SU-DHL-6 (cell line): ENCODE measurements around the gene MLXIPL.

ENCODE experiments used
- H2AFZ ChIP-seq: fragments of 200-600 bp; sonication (generic); 2 replicates; pipeline ENCODE4 v1.6.1; 2014; ENCODE audit warnings: low read depth, mild to moderate bottlenecking, moderate library complexity, mixed read lengths, antibody characterized with exemption, low read length; ENCODE audit not compliant: severe bottlenecking
- H3F3A ChIP-seq: fragments of 200-600 bp; shearing (Covaris generic); 2 replicates; pipeline ENCODE4 v1.6.0; 2016; ENCODE audit warnings: antibody characterized with exemption, mild to moderate bottlenecking; ENCODE audit not compliant: insufficient read depth
- H3K27ac ChIP-seq: fragments of 200-600 bp; sonication (generic); 2 replicates; pipeline ENCODE4 v1.5.1; 2016; ENCODE audit warnings: low read depth, mild to moderate bottlenecking, low read length, moderate library complexity, mixed read lengths
- H3K27me3 ChIP-seq: fragments of 200-600 bp; sonication (generic), shearing (Covaris generic); 2 replicates; pipeline ENCODE4 v1.6.0; 2014; ENCODE audit warnings: mild to moderate bottlenecking, low read length
- H3K36me3 ChIP-seq: fragments of 200-600 bp; sonication (generic); 2 replicates; pipeline ENCODE4 v1.6.1; 2014; ENCODE audit warnings: mild to moderate bottlenecking, low read length, mixed read lengths
- H3K4me2 ChIP-seq: fragments of 300-600, 200-600 bp; shearing (Covaris generic), sonication (generic); 2 replicates; pipeline ENCODE4 v1.6.0; 2014; ENCODE audit warnings: low read length, low read depth, mild to moderate bottlenecking; ENCODE audit not compliant: poor library complexity, severe bottlenecking
- H3K4me3 ChIP-seq: fragments of 200-600 bp; sonication (generic); 2 replicates; pipeline ENCODE4 v1.5.1; 2014; ENCODE audit warnings: antibody characterized with exemption, low read length, mild to moderate bottlenecking, mixed read lengths; ENCODE audit not compliant: insufficient read depth, poor library complexity, severe bottlenecking
- H3K79me2 ChIP-seq: fragments of 200-600 bp; sonication (generic); 2 replicates; pipeline ENCODE4 v1.6.1; 2014; ENCODE audit warnings: mild to moderate bottlenecking, low read length, moderate library complexity; ENCODE audit not compliant: insufficient read depth
- H3K9ac ChIP-seq: fragments of 200-600 bp; sonication (generic); 2 replicates; pipeline ENCODE4 v1.7.0; 2014; ENCODE audit warnings: mild to moderate bottlenecking, low read length
- H3K9me2 ChIP-seq: fragments of 200-600 bp; sonication (generic); replicated peaks from 2 replicates; pipeline ENCODE4 v1.6.1; 2014; ENCODE audit warnings: low read length; ENCODE audit not compliant: insufficient read depth
- H3K9me3 ChIP-seq: fragments of 200-600 bp; sonication (generic); 2 replicates; pipeline ENCODE4 v1.6.1; 2014; ENCODE audit warnings: low read length, mixed read lengths; ENCODE audit not compliant: insufficient read depth
- H4K20me1 ChIP-seq: fragments of 200-600 bp; sonication (generic); 2 replicates; pipeline ENCODE4 v1.6.1; 2014; ENCODE audit warnings: low read depth, mild to moderate bottlenecking, antibody characterized with exemption, low read length, moderate library complexity, mixed read lengths
- EZH2phosphoT487 ChIP-seq: fragments of 200-600 bp; sonication (generic), shearing (Covaris generic); conservative IDR thresholded peaks from 2 replicates; pipeline ENCODE4 v1.6.1; 2018; ENCODE audit warnings: mild to moderate bottlenecking, antibody characterized with exemption, low read length, moderate library complexity, mixed read lengths
- TF ChIP-seq, protein P1 (sequence below): fragments of 200-600 bp; sonication (generic); IDR thresholded peaks from one replicate; pipeline ENCODE4 v1.5.1; 2017; ENCODE audit warnings: antibody characterized with exemption, mild to moderate bottlenecking, low read length, moderate library complexity; ENCODE audit not compliant: insufficient read depth, poor library complexity, severe bottlenecking

Gene MLXIPL

GRCh38 chr7:73633844-73634243, 9.5 kb upstream of the MLXIPL start:
- no peak for TF ChIP-seq EZH2phosphoT487
- TF ChIP-seq, protein P1, sequence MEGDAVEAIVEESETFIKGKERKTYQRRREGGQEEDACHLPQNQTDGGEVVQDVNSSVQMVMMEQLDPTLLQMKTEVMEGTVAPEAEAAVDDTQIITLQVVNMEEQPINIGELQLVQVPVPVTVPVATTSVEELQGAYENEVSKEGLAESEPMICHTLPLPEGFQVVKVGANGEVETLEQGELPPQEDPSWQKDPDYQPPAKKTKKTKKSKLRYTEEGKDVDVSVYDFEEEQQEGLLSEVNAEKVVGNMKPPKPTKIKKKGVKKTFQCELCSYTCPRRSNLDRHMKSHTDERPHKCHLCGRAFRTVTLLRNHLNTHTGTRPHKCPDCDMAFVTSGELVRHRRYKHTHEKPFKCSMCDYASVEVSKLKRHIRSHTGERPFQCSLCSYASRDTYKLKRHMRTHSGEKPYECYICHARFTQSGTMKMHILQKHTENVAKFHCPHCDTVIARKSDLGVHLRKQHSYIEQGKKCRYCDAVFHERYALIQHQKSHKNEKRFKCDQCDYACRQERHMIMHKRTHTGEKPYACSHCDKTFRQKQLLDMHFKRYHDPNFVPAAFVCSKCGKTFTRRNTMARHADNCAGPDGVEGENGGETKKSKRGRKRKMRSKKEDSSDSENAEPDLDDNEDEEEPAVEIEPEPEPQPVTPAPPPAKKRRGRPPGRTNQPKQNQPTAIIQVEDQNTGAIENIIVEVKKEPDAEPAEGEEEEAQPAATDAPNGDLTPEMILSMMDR: no peak
- H4K20me1 ChIP-seq: no peaks in the 10 kb centered on the region
- no peaks in the 10 kb centered on the region for H3K36me3 ChIP-seq
- no peaks in the 10 kb centered on the region for H3K79me2 ChIP-seq
- no peaks in the 10 kb centered on the region for H3K9me3 ChIP-seq
- H3K27me3 ChIP-seq: no peaks in the 10 kb centered on the region
- H3K4me2 ChIP-seq: no peak overlapping the region
- H3K9ac ChIP-seq: no peak overlapping the region
- no peak overlapping the region for H3K27ac ChIP-seq
- no peak overlapping the region for H2AFZ ChIP-seq
- H3F3A ChIP-seq: no peaks in the 10 kb centered on the region
- no peak overlapping the region for H3K4me3 ChIP-seq
- no peaks in the 10 kb centered on the region for H3K9me2 ChIP-seq

DNA sequence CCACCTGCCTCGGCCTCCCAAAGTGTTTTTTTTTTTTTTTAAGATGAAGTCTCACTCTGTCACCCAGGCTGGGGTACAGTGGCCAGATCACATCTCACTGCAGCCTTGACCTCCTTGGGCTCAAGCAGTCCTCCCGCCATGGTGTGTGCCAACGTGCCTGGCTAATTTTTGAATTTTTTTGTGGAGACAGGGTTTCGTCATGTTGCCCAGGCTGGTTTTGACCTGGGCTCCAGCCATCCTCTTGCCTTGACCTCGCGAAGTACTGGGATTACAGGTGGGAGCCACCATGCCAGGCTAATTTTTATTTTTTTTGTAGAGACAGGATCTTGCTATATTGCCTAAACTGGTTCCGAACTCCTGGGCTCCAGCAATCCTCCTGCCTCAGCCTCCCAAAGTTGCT, 9.0 kb upstream of the MLXIPL start:
- Histone ChIP-seq H3K27ac (no peak overlapping the region), H3K9me2 (no peaks in the 10 kb centered on the region), H3K4me2 (no peak overlapping the region), H2AFZ (no peak overlapping the region), H3K9me3 (no peaks in the 10 kb centered on the region), H3K79me2 (no peaks in the 10 kb centered on the region), H3K36me3 (no peaks in the 10 kb centered on the region), H3F3A (no peaks in the 10 kb centered on the region), H3K27me3 (no peaks in the 10 kb centered on the region), H3K4me3 (no peak overlapping the region), H4K20me1 (no peaks in the 10 kb centered on the region), H3K9ac (no peak overlapping the region)
- no peak for TF ChIP-seq EZH2phosphoT487
- TF ChIP-seq, protein P1: no peak

GRCh38 chr7:73631558-73631957, 7.2 kb upstream of the MLXIPL start:
- Histone ChIP-seq H3K27ac (no peak overlapping the region), H3K9me2 (no peaks in the 10 kb centered on the region), H3K79me2 (no peaks in the 10 kb centered on the region), H3K9me3 (no peaks in the 10 kb centered on the region), H3K4me2 (no peak overlapping the region), H3K9ac (no peak overlapping the region), H2AFZ (no peak overlapping the region), H3K36me3 (no peaks in the 10 kb centered on the region), H4K20me1 (no peaks in the 10 kb centered on the region), H3K4me3 (no peak overlapping the region), H3F3A (no peaks in the 10 kb centered on the region), H3K27me3 (no peaks in the 10 kb centered on the region)
- TF ChIP-seq EZH2phosphoT487: no peak
- TF ChIP-seq, protein P1: no peak

DNA sequence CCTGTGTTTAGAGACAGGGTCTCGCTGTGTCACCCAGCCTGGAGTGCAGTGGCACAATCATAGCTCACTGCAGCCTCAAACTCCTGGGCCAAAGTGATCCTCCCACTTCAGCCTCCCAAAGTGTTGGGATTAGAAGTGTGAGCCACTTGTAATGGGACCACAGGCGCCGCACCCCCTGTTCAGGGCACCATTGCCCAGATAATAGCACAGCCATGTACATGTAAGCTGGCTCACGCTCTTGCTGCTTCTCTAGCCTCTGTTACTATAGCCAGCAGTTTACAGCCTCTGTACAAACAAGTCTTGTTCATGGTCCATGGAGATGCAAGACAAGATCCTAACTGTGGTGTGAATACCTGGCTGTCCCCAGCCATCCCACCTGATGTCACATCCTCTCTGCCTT, 4.2 kb upstream of the MLXIPL start:
- Histone ChIP-seq H3K79me2 (no peaks in the 10 kb centered on the region), H3K9me2 (no peaks in the 10 kb centered on the region), H3K27me3 (no peaks in the 10 kb centered on the region), H2AFZ (no peak overlapping the region), H3K27ac (no peak overlapping the region), H3F3A (no peaks in the 10 kb centered on the region), H3K9ac (no peak overlapping the region), H3K9me3 (no peaks in the 10 kb centered on the region), H3K4me3 (no peak overlapping the region), H3K36me3 (no peaks in the 10 kb centered on the region), H4K20me1 (no peaks in the 10 kb centered on the region), H3K4me2 (no peak overlapping the region)
- TF ChIP-seq EZH2phosphoT487: no peak
- TF ChIP-seq, protein P1: no peak
